SW480 (cell line): ENCODE results near the gene RSPRY1.
"Not testable (repeated sequence)": the region's sequence is repeated elsewhere in the genome, so short reads cannot be mapped to it uniquely, and the experiment has no call there.

Experiments
- DNase-seq: peaks from one replicate; pipeline ENCODE4 v3.0.0-alpha.2; 2016; ENCODE audit warnings: low spot score

RSPRY1 gene

GRCh38 chr16:57271867-57272495 is 85.9 kb downstream of the RSPRY1 start:
- DNase-seq: no peak

GRCh38 chr16:57273359-57273758 is 87.2 kb downstream of the RSPRY1 start:
- no peak for DNase-seq

GRCh38 chr16:57273826-57274225 is 87.7 kb downstream of the RSPRY1 start:
- DNase-seq: no peak

- DNase-seq: not testable (repeated sequence)
Measured at GRCh38 chr16:57275946-57276345, 89.8 kb downstream of the RSPRY1 start.

- DNase-seq: peak; percentile 76
Measured at GRCh38 chr16:57276596-57276995, 90.5 kb downstream of the RSPRY1 start.

- peak; percentile 94 for DNase-seq
Measured at GRCh38 chr16:57277586-57277985, 91.5 kb downstream of the RSPRY1 start.

GRCh38 chr16:57278494-57278893 is 92.4 kb downstream of the RSPRY1 start:
- DNase-seq: no peak

GRCh38 chr16:57279780-57280638 is 93.9 kb downstream of the RSPRY1 start:
- DNase-seq: no peak

GRCh38 chr16:57281791-57282190 is 95.7 kb downstream of the RSPRY1 start:
- DNase-seq: no peak

GRCh38 chr16:57282510-57283213 is 96.5 kb downstream of the RSPRY1 start:
- DNase-seq: no peak

GRCh38 chr16:57283214-57283958 is 97.3 kb downstream of the RSPRY1 start:
- DNase-seq: no peak

GRCh38 chr16:57283959-57284208 is 97.8 kb downstream of the RSPRY1 start:
- DNase-seq: no peak

- DNase-seq: peak; percentile 55
Measured at GRCh38 chr16:57284209-57284951, 98.3 kb downstream of the RSPRY1 start, which contains the start of gene PLLP. Gene PLLP, minus strand, starts transcription at chr16:57284672. Its CDS starts 132 bp downstream, at chr16:57284540.

GRCh38 chr16:57284952-57285363 is 98.8 kb downstream of the RSPRY1 start:
- DNase-seq: no peak

- DNase-seq: no peak
Measured at GRCh38 chr16:57285379-57285778, 99.2 kb downstream of the RSPRY1 start.

- no peak for DNase-seq
Measured at GRCh38 chr16:57289391-57290257, 103.5 kb downstream of the RSPRY1 start.
